ENCODE results near the gene CUEDC2. TPM values are rescaled to one million over a fixed set of nuclear protein-coding genes. Genes with fewer than 3 reads are reported as not detected.

CUEDC2 gene
- total and polyA plus RNA-seq, 10 donors: 35.3 to 59.1 (median 44.7) TPM

GRCh38 chr10:102393411-102394078 lies 38.8 kb downstream of the CUEDC2 start:
- peak overlapping the region; percentile 88 to 100 (median 99) for H3K27ac ChIP-seq
- TF ChIP-seq CTCF (IDR thresholded peaks at IDR 0.05 in 8 of 11, conservative IDR thresholded peaks at IDR 0.05 in 3 of 11) (peak in 9 of 11 experiments; percentile 95 to 99 (median 98)), POLR2AphosphoS5 (IDR thresholded peaks at IDR 0.05) (no peak)
- H3K9me3 ChIP-seq: no peaks in the 10 kb centered on the region
- H3K27me3 ChIP-seq (replicated peaks in 1 of 7): no peaks in the 10 kb centered on the region
- peaks cover 0 to 23% (median 21%) of the 10 kb centered on the region in 6 donors for H3K36me3 ChIP-seq
- H3K4me3 ChIP-seq: peak overlapping the region; percentile 67 to 95 (median 84)
- intact Hi-C loops (cut with DNase I; ENCODE audit: low total_unique reads): loop anchor here (10.0 kb wide), 2 partner anchors 81 to 191 kb away; no protein-coding TSS in a partner anchor
- 30 to 36% (median 34%) methylated on average over 29 to 30 of the region's 30 CpGs for WGBS, 5 donors
- peaks cover 23 to 58% (median 38%) of the 10 kb centered on the region in 6 donors for H3K4me1 ChIP-seq
- peak; percentile 82 for DNase-seq

GRCh38 chr10:102392306-102392705 lies 40.1 kb downstream of the CUEDC2 start:
- H3K27me3 ChIP-seq (replicated peaks in 1 of 7): no peaks in the 10 kb centered on the region
- 88 to 97% (median 94%) methylated on average over 5 of the region's 5 CpGs for WGBS, 5 donors
- TF ChIP-seq POLR2A (IDR thresholded peaks at IDR 0.05) (no peak), POLR2AphosphoS5 (IDR thresholded peaks at IDR 0.05) (no peak), CTCF (IDR thresholded peaks at IDR 0.05 in 8 of 11, conservative IDR thresholded peaks at IDR 0.05 in 3 of 11) (no peak)
- DNase-seq: peak; percentile 10
- H3K9me3 ChIP-seq: no peaks in the 10 kb centered on the region
- no peak overlapping the region for H3K27ac ChIP-seq
- H3K4me1 ChIP-seq: peaks cover 17 to 45% (median 26%) of the 10 kb centered on the region in 6 donors
- intact Hi-C loops (cut with DNase I; ENCODE audit: low total_unique reads): loop anchor here (10.0 kb wide), 2 partner anchors 82 to 192 kb away; no protein-coding TSS in a partner anchor
- H3K36me3 ChIP-seq: peaks cover 0 to 11% (median 9%) of the 10 kb centered on the region in 6 donors
- no peak overlapping the region for H3K4me3 ChIP-seq

GRCh38 chr10:102389894-102390293 lies 42.5 kb downstream of the CUEDC2 start:
- no peak for DNase-seq
- no peaks in the 10 kb centered on the region for H3K9me3 ChIP-seq
- H3K4me3 ChIP-seq: no peak overlapping the region
- TF ChIP-seq POLR2AphosphoS5 (IDR thresholded peaks at IDR 0.05) (no peak), CTCF (IDR thresholded peaks at IDR 0.05 in 8 of 11, conservative IDR thresholded peaks at IDR 0.05 in 3 of 11) (no peak), POLR2A (IDR thresholded peaks at IDR 0.05) (no peak)
- no peaks in the 10 kb centered on the region for H3K36me3 ChIP-seq
- no peak overlapping the region for H3K27ac ChIP-seq
- no peaks in the 10 kb centered on the region for H3K27me3 ChIP-seq (replicated peaks in 1 of 7)
- H3K4me1 ChIP-seq: peaks cover 7 to 32% (median 14%) of the 10 kb centered on the region in 6 donors
- WGBS, 5 donors: 89 to 99% (median 94%) methylated on average over 3 of the region's 3 CpGs
- intact Hi-C loops (cut with DNase I; ENCODE audit: low total_unique reads): loop anchor here (10.0 kb wide), 2 partner anchors 85 to 195 kb away; no protein-coding TSS in a partner anchor

Measured in spleen (tissue), 11 donors.